ENCODE results near the gene LRRC46.

Gene LRRC46

GRCh38 chr17:47810200-47810821 is 21.2 kb upstream of the LRRC46 start:
- peak; percentile 75 for DNase-seq

- no peak for DNase-seq
These were observed 20.4 kb upstream of the LRRC46 start for GRCh38 chr17:47810901-47811635.

- no peak for DNase-seq
These were observed 19.8 kb upstream of the LRRC46 start for GRCh38 chr17:47811709-47812108.

- no peak for DNase-seq
These were observed 19.1 kb upstream of the LRRC46 start for GRCh38 chr17:47812146-47812920.

- DNase-seq: no peak
These were observed 18.4 kb upstream of the LRRC46 start for GRCh38 chr17:47813077-47813476.

GRCh38 chr17:47813512-47814031 is 17.9 kb upstream of the LRRC46 start:
- no peak for DNase-seq

- DNase-seq: no peak
These were observed 16.2 kb upstream of the LRRC46 start for GRCh38 chr17:47815106-47815918.

- DNase-seq: no peak
These were observed 15.2 kb upstream of the LRRC46 start for GRCh38 chr17:47816111-47816735.

- DNase-seq: no peak
These were observed 14.5 kb upstream of the LRRC46 start for GRCh38 chr17:47816947-47817346.

- DNase-seq: no peak
These were observed 13.3 kb upstream of the LRRC46 start for GRCh38 chr17:47818002-47818695.

- DNase-seq: no peak
These were observed 12.0 kb upstream of the LRRC46 start for GRCh38 chr17:47819475-47819874.

GRCh38 chr17:47820033-47820789 is 11.3 kb upstream of the LRRC46 start:
- no peak for DNase-seq

- no peak for DNase-seq
These were observed 10.4 kb upstream of the LRRC46 start for GRCh38 chr17:47821031-47821423.

GRCh38 chr17:47821424-47822391 is 9.8 kb upstream of the LRRC46 start, which contains the start of gene OSBPL7:
Gene OSBPL7 (minus strand): TSS chr17:47821794. CDS start chr17:47820278, 1,516 bp downstream.
- peak; percentile 95 for DNase-seq

GRCh38 chr17:47822785-47823184 is 8.7 kb upstream of the LRRC46 start:
- no peak for DNase-seq

GRCh38 chr17:47823519-47823918 is 8.0 kb upstream of the LRRC46 start:
- DNase-seq: no peak

- DNase-seq: no peak
These were observed 1.6 kb upstream of the LRRC46 start for GRCh38 chr17:47829870-47830269.

- DNase-seq: peak; percentile 63
These were observed 971 bp upstream of the LRRC46 start for GRCh38 chr17:47830396-47831002.

- DNase-seq: no peak
These were observed 461 bp downstream of the LRRC46 start for GRCh38 chr17:47831934-47832327.

Data from NCI-H82 (cell line).